GM18519 (cell line): Measurements from ENCODE around the gene TMEM158.

Experiments
- ATAC-seq: cut with Tn5 transposase; IDR thresholded peaks from one replicate; pipeline ENCODE4 v1.9.1; 2021; ENCODE audit warnings: mild to moderate bottlenecking, moderate library complexity; ENCODE audit not compliant: unreplicated experiment, low FRiP score

The TMEM158 gene

DNA sequence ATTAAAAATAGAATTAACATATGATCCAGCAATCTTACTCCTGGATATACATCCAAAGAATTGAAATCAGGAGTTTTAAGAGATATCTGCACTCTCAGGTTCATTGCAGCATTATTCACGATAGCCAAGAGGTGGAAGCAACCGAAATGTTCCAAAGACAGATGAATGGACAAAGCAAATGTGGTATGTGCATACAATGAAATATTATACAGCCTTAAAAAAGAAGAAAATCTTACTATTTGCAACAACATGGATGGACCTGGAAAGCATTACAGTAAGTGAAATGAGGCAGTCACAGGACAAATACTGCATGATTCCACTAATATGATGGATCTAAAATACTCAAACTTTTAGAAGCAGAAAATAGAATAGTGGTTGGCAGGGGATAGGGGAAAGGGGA, 9.3 kb upstream of the TMEM158 start:
- no peak for ATAC-seq

DNA sequence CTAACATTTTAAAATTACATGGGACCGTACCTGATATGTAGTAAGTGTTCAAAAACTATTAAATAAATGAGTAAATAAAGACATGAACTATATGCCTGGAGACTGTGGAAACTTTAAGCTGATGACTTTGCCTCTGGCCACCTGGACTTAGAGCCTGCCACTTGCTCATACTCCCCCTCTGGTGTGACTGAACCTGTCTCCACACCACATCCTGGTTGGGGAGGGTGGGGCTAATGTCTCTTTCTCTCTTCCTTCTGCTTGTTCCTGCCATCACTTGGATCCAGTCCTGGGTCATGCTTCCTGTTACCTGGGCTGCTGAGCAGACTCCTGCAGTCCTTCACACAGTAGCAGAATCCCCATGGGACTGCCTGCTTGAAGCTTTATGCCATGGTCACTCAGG, 8.2 kb upstream of the TMEM158 start:
- ATAC-seq: no peak

- ATAC-seq: no peak
Measured at GRCh38 chr3:45232521-45232920, 6.4 kb upstream of the TMEM158 start.

- ATAC-seq: no peak
Measured at GRCh38 chr3:45227946-45228345, 1.9 kb upstream of the TMEM158 start.

DNA sequence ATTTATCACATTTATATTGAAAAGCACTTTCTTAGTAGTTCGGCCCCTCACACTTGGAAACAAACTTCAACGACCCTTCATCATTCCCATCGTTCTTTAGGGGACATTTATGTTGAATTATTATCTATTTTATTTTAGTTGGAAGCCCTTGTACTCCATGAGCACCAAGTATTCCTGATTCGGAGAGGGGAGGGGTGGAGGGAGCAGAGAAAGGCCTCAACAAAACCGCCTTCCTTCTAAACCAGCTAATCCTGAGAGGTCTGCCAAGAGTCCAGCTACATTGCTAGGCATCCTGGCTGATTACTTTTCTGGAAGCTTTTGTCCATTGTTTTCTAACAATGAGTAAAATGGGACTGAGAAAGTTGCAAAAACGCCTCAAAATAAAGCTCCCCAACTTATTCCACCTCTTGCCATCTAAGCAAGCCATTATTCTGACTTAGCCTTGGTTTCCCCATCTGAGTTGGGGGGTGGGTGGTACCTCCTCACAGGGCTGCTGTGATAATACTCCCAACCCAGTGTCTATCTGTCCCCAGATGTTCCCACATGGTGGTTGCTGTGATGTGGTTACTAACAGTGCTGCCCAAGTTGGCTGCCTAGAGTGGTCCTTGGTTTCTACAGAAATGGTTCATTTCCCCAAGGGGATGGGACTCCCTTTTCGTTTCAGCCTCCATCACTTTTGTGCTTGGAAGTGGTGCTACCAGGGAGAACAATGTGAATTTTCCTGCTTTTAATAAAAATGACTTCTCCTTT, 1.2 kb upstream of the TMEM158 start:
- ATAC-seq: no peak

- peak; percentile 28 for ATAC-seq
Measured at GRCh38 chr3:45225465-45226205, 452 bp downstream of the TMEM158 start.

GRCh38 chr3:45224824-45225464, 1.1 kb downstream of the TMEM158 start:
- peak; percentile 8 for ATAC-seq

DNA sequence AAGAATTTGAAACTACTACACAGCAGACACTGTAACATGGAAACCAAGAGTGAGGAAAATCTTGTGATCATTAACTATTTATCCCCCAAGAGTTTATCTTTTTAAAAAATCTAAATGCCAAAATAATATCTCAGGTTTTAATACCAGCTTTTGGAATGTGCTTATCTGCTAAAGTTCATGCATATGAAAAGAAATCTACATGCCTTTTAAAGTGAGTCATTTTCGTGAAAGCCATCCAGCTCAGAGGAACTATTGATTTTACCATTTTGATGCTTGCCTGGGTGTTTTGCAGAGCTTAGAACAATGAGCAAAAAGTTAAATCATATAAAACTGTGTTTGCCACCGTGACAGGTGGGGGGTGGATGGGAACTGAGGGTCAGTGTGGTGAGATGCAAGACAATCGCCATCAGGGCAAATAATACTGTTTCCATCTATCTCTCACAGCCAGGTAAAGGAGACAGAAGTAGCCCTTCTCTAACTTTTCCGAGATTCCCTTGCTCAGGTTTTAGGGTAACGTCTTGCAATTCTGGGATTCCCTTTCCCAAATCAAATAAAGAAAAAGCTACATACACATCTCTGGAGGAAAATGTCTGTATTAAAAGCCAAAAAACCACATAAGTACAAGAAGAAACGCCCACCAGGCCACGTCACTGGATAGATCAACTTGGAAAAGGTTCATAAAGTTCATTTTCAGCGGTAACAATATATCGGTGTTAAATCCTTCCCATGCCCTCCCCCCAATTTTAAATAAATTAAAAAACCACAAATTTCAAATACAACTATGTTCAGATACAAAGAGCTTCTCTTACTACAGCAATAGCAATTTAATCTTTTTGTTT, 2.0 kb downstream of the TMEM158 start:
- no peak for ATAC-seq

DNA sequence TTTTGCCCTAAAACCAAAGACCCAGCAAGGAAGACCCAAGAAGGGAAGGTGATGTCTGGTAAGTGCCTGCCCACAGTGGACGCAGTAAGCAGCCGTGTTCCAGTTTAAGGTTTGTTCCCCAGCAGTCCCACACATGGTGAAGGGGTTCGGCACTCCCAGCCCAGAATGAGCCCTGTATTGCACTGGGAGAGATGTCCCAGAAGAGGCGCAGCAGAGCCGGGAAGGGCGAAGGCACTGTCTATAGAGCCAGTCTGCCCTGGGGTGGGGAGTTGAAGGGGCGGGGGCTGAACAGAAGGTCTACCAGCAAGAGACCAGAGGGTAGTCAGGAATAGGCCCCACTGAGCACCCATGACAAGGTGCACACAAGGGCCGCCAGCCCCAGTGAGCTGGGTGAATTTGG, 6.4 kb downstream of the TMEM158 start:
- no peak for ATAC-seq

GRCh38 chr3:45218578-45219390, 7.3 kb downstream of the TMEM158 start:
- no peak for ATAC-seq

- no peak for ATAC-seq
Measured at GRCh38 chr3:45216021-45216609, 10.0 kb downstream of the TMEM158 start.

- ATAC-seq: no peak
Measured at GRCh38 chr3:45215466-45215865, 10.6 kb downstream of the TMEM158 start.

DNA sequence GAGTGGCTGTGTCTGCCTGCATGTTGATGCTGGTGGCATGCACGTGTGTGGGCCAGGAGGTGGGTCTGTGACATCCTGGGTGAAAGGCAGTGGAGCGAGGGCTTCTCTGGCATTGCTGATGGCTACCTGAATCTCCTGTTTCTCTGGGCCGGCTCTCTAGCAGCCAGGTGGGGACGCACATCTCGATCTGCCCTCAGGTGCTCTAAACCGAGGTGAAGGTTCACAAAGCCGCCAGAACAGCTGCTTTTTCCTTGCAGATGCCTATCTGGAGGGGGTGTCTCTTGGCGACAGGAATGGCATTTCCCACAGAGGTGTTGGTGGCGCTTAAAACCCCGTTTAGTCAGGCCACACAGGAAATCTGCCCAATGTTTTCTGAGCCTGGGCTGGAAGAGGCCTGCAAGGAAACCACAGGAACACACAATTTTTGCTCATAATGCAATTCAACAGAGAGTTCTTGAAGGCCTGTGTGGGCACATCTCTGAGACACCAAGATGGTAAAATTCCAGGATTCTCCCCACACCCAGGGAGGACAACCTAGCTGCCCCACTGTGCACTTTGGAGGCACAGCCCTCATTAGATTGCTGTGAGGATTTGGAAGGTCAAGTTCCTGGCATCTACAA, 11.9 kb downstream of the TMEM158 start:
- no peak for ATAC-seq

- ATAC-seq: no peak
Measured at GRCh38 chr3:45212095-45212468, 14.0 kb downstream of the TMEM158 start.

GRCh38 chr3:45211466-45212094, 14.5 kb downstream of the TMEM158 start:
- ATAC-seq: no peak

- ATAC-seq: no peak
Measured at GRCh38 chr3:45210308-45211041, 15.6 kb downstream of the TMEM158 start.

- ATAC-seq: no peak
Measured at GRCh38 chr3:45209526-45209925, 16.6 kb downstream of the TMEM158 start.

DNA sequence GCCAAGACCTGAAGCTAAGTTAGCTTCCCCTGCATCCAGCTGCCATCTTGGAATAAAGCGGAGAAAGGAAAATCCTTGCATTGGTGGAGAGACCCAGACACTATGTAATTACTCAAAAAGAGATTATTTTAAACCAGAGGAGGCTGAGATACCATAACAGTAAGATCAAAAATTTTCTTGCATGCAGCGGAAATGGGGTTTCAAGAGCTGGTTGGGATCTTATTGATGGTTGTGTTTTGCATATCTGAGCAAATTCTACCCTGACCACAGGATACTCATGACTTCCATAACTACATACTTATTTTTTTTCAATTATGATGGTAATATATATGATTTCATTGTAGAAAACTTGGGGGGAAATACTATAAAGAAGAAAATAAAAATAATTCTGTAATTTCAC, 17.5 kb downstream of the TMEM158 start:
- no peak for ATAC-seq
